ENCODE measurements around the gene SORCS2.

DNA sequence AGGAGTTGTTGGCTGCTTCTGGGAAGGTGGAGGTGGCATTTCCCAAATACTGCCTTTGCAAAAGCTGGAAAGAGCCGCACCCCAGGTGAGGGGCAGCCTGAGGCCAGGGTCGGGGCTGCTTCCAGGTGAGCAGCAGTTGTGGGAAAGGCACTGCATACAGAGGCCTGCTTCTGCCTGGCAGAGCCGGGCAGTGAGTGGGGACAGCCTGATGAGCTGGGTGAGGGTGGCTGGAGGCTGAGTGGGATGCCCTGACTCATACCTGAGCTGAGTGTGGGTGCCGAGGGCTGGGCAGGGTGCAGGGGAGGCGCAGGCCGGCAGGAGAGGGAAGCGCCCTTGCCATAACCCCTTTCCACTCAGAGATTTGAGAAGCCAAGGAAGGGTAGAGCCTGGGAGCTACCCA, 248.9 kb downstream of the SORCS2 start:
- TF ChIP-seq POLR2A (IDR thresholded peaks at IDR 0.05) = no peak
- TF ChIP-seq, protein P1, sequence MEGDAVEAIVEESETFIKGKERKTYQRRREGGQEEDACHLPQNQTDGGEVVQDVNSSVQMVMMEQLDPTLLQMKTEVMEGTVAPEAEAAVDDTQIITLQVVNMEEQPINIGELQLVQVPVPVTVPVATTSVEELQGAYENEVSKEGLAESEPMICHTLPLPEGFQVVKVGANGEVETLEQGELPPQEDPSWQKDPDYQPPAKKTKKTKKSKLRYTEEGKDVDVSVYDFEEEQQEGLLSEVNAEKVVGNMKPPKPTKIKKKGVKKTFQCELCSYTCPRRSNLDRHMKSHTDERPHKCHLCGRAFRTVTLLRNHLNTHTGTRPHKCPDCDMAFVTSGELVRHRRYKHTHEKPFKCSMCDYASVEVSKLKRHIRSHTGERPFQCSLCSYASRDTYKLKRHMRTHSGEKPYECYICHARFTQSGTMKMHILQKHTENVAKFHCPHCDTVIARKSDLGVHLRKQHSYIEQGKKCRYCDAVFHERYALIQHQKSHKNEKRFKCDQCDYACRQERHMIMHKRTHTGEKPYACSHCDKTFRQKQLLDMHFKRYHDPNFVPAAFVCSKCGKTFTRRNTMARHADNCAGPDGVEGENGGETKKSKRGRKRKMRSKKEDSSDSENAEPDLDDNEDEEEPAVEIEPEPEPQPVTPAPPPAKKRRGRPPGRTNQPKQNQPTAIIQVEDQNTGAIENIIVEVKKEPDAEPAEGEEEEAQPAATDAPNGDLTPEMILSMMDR (IDR thresholded peaks at IDR 0.05) = no peak
